Thyroid gland (tissue), 4 donors: ENCODE measurements around the gene CTNNA3. TPM values are rescaled to one million over a fixed set of nuclear protein-coding genes. Genes with fewer than 3 reads are reported as not detected.
A peak's percentile ranks its signal among the peaks of the same experiment; 100 is the strongest.

Source experiments
- DNase-seq, 2 donors: peaks; one replicate each; pipeline ENCODE4 v3.0.0-alpha.2; 2019
- H3K27ac ChIP-seq, 3 donors: fragments of 200-600 bp; sonication (generic); 1 replicate in 2 of 3; 2 replicates in 1 of 3; pipeline ENCODE4 v1.5.1; 2016 to 2019; ENCODE audit warnings: mild to moderate bottlenecking in 1 of 3, moderate library complexity in 1 of 3
- H3K27me3 ChIP-seq: fragments of 200-600 bp; sonication (generic); one replicate; pipeline ENCODE4 v1.5.1; 2019
- H3K36me3 ChIP-seq, 2 donors: fragments of 200-600 bp; sonication (generic); one replicate each; pipeline ENCODE4 v1.5.1; 2016 to 2019
- H3K4me1 ChIP-seq, 2 donors: fragments of 200-600 bp; sonication (generic); one replicate each; pipeline ENCODE4 v1.5.1; 2017 to 2019
- H3K4me3 ChIP-seq, 3 donors: fragments of 200-600 bp; sonication (generic); replicated peaks in 1 of 3; 1 replicate in 2 of 3; 2 replicates in 1 of 3; pipeline ENCODE4 v1.5.1; 2016; ENCODE audit warnings: mild to moderate bottlenecking in 1 of 3
- H3K9me3 ChIP-seq: fragments of 200-600 bp; sonication (generic); one replicate; pipeline ENCODE4 v1.5.1; 2017
- CTCF ChIP-seq, 6 experiments: fragments of 200-600 bp in 3 of 6; fragments of 450-650 bp in 3 of 6; sonication (generic) in 3 of 6; IDR thresholded peaks; one replicate each; pipeline ENCODE4 v1.5.1; 2016 to 2019; ENCODE audit warnings: antibody characterized with exemption in 6 of 6, mild to moderate bottlenecking in 2 of 6, inconsistent platforms in 1 of 6, moderate library complexity in 1 of 6
- POLR2A ChIP-seq, 2 donors: fragments of 450-650 bp; IDR thresholded peaks; one replicate each; pipeline ENCODE4 v1.6.1; 2017; ENCODE audit warnings: antibody characterized with exemption in 2 of 2, mild to moderate bottlenecking in 2 of 2, moderate library complexity in 1 of 2
- WGBS, 2 donors: methylation state at CpG; one replicate each; pipeline ENCODE4 v1.1.5; 2017; 5-methylcytosine and 5-hydroxymethylcytosine counted together
- intact Hi-C: fragments of 100-400 bp; cut with DNase I; formaldehyde crosslinking; loops from one replicate; pipeline ENCODE4 v1.15.1; 2023
- total RNA-seq, 4 donors: library from RNA; depleted of rRNA; stranded (reverse); fragments of >200 nt; gene quantifications; one replicate each; pipeline ENCODE4 v1.2.3, GENCODE V29; 2016

CTNNA3 gene
- total RNA-seq, 4 donors from 2014 or later: 0.11 to 0.79 (median 0.13) TPM; not detected in 1

- Histone ChIP-seq H3K27ac (no peak overlapping the region), H3K4me1 (peaks cover 0 to 3% of the 10 kb centered on the region in 2 donors), H3K4me3 (no peak overlapping the region), H3K9me3 (no peaks in the 10 kb centered on the region), H3K36me3 (no peaks in the 10 kb centered on the region), H3K27me3 (no peaks in the 10 kb centered on the region)
- DNase-seq: no peak
- intact Hi-C loops: no loop called here
- TF ChIP-seq POLR2A (IDR thresholded peaks at IDR 0.05) (no peak), CTCF (IDR thresholded peaks at IDR 0.05) (no peak)
These were observed 1506.7 kb downstream of the CTNNA3 start for GRCh38 chr10:66189271-66189670.

- Histone ChIP-seq H3K9me3 (no peaks in the 10 kb centered on the region), H3K4me3 (no peak overlapping the region), H3K27ac (no peak overlapping the region), H3K36me3 (no peaks in the 10 kb centered on the region), H3K27me3 (no peaks in the 10 kb centered on the region), H3K4me1 (no peaks in the 10 kb centered on the region)
- DNase-seq: no peak
- intact Hi-C loops: no loop called here
- no peak for TF ChIP-seq CTCF (IDR thresholded peaks at IDR 0.05)
- TF ChIP-seq POLR2A (IDR thresholded peaks at IDR 0.05): no peak
- 53 to 60% methylated on average over 3 of the region's 3 CpGs for WGBS, 2 donors
These were observed 1508.8 kb downstream of the CTNNA3 start for GRCh38 chr10:66187053-66187733.

GRCh38 chr10:66183028-66183427, 1513.0 kb downstream of the CTNNA3 start:
- H3K4me1 ChIP-seq: no peaks in the 10 kb centered on the region
- intact Hi-C loops: no loop called here
- WGBS, 2 donors: 90 to 95% methylated on average over 2 of the region's 2 CpGs
- no peak for DNase-seq
- no peaks in the 10 kb centered on the region for H3K9me3 ChIP-seq
- TF ChIP-seq CTCF (IDR thresholded peaks at IDR 0.05) (no peak), POLR2A (IDR thresholded peaks at IDR 0.05) (no peak)
- no peaks in the 10 kb centered on the region for H3K36me3 ChIP-seq
- H3K27ac ChIP-seq: no peak overlapping the region
- H3K27me3 ChIP-seq: no peaks in the 10 kb centered on the region
- H3K4me3 ChIP-seq: no peak overlapping the region

GRCh38 chr10:66180581-66181318, 1515.2 kb downstream of the CTNNA3 start:
- intact Hi-C loops: no loop called here
- H3K4me3 ChIP-seq: no peak overlapping the region

More at GRCh38 chr10:66180581-66181318, 1515.2 kb downstream of the CTNNA3 start:
- H3K9me3 ChIP-seq: no peaks in the 10 kb centered on the region
- TF ChIP-seq CTCF (IDR thresholded peaks at IDR 0.05) (peak; percentile 37 to 78 (median 70)), POLR2A (IDR thresholded peaks at IDR 0.05) (no peak)
- no peaks in the 10 kb centered on the region for H3K4me1 ChIP-seq
- DNase-seq: no peak
- no peak overlapping the region for H3K27ac ChIP-seq
- H3K27me3 ChIP-seq: no peaks in the 10 kb centered on the region
- WGBS, 2 donors: 54% methylated on average over 5 of the region's 5 CpGs
- H3K36me3 ChIP-seq: no peaks in the 10 kb centered on the region
